Uterus (tissue), 4 donors: ENCODE measurements around the gene HSPA1B. TPM values are rescaled to one million over a fixed set of nuclear protein-coding genes. Genes with fewer than 3 reads are reported as not detected.

Experiments used
- DNase-seq, 2 donors: peaks; one replicate each; pipeline ENCODE4 v3.0.0-alpha.2; 2019 to 2020
- H3K27ac ChIP-seq, 2 donors: fragments of 200-600 bp; sonication (generic); 1 replicate in 1 of 2; 2 replicates in 1 of 2; pipeline ENCODE4 v1.5.1; 2016 to 2018
- H3K27me3 ChIP-seq, 2 donors: fragments of 200-600 bp; sonication (generic); one replicate each; pipeline ENCODE4 v1.5.1; 2018 to 2019; ENCODE audit warnings: control low read depth in 1 of 2
- H3K36me3 ChIP-seq, 2 donors: fragments of 200-600 bp; sonication (generic); one replicate each; pipeline ENCODE4 v1.5.1; 2019; ENCODE audit warnings: control low read depth in 1 of 2
- H3K4me1 ChIP-seq, 2 donors: fragments of 200-600 bp; sonication (generic); one replicate each; pipeline ENCODE4 v1.5.1; 2018 to 2019; ENCODE audit warnings: control low read depth in 1 of 2
- H3K4me3 ChIP-seq, 2 donors: fragments of 200-600 bp; sonication (generic); 1 replicate in 1 of 2; 2 replicates in 1 of 2; pipeline ENCODE4 v1.5.1; 2018 to 2019; ENCODE audit warnings: mild to moderate bottlenecking in 1 of 2
- H3K9me3 ChIP-seq, 2 donors: fragments of 200-600 bp; sonication (generic); one replicate each; pipeline ENCODE4 v1.5.1; 2019; ENCODE audit warnings: control low read depth in 1 of 2
- POLR2A ChIP-seq, 2 donors: fragments of 450-650 bp; IDR thresholded peaks; one replicate each; pipeline ENCODE4 v1.6.1; 2016; ENCODE audit warnings: antibody characterized with exemption in 2 of 2, mild to moderate bottlenecking in 1 of 2, moderate library complexity in 1 of 2
- intact Hi-C: fragments of 100-400 bp; cut with DNase I; formaldehyde crosslinking; loops from one replicate; pipeline ENCODE4 v1.15.1; 2023; ENCODE audit warnings: low total_unique reads
- total RNA-seq, 4 donors: library from RNA; depleted of rRNA in 3 of 4; stranded (reverse); fragments of >200 nt in 3 of 4; gene quantifications; one replicate each; pipeline versions ENCODE4 v1.1.0 to v1.2.4, GENCODE V29; 2014 to 2023
- TF ChIP-seq, protein P1 (sequence below), 4 experiments: fragments of 200-600 bp in 2 of 4; fragments of 450-650 bp in 2 of 4; sonication (generic) in 2 of 4; IDR thresholded peaks; one replicate each; pipeline ENCODE4 v1.5.1; 2016 to 2019; ENCODE audit warnings: antibody characterized with exemption in 4 of 4, mild to moderate bottlenecking in 2 of 4, moderate library complexity in 1 of 4
- donor health status: DM: yes; HTN: yes; CAD: no.

HSPA1B gene
- total RNA-seq, 4 donors from 2014 or later: 40.3 to 268 (median 152) TPM

DNA sequence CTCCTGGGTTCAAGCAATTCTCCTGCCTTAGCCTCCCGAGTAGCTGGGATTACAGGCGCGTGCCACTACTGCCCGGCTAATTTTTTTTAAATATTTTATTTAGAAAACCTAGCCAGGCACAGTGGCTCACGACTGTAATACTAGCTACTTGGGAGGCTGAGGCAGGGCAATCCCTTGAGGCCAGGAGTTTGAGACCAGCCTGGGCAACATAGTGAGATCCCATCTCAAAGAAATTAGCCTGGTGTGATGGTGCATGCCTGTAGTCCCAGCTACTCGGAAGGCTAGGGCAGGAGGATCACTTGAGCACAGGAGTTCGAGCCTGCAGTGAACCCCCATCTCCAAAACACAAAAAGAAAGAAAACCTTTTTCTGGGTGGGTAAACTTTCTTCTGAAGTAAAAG, 48.8 kb downstream of the HSPA1B start:
- intact Hi-C loops: no loop called here

DNA sequence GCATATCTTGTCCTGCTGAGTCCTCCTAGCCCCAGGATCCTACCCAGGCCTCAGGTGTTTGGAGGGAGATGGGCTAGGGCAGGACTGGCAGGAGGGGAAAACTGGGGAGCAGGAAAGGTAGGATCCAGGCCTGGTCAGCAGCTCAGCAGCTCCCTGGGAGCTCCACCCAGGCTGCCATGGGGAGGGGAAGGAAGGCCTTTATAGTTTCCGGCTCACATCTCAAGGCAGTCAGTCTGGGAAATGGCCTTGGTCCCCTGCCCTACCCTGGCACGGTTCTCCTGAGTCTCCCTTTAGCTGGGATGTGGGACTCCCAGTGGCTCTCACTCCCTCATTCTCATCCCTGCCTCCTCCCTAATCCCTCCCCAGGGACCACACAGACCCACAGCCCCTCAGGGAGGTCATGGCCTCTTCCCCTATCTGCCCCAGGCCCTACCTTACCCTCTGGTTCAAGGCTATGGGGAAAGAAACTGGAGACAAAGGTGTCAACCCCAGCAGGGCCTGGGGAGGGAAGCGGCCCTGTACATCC, 49.6 kb downstream of the HSPA1B start:
- intact Hi-C loops: no loop called here
- H3K4me1 ChIP-seq: no peaks in the 10 kb centered on the region
- no peaks in the 10 kb centered on the region for H3K9me3 ChIP-seq
- H3K27me3 ChIP-seq: no peaks in the 10 kb centered on the region
- no peaks in the 10 kb centered on the region for H3K36me3 ChIP-seq
- DNase-seq: no peak
- H3K27ac ChIP-seq: peak overlapping the region; percentile 52 to 63
- H3K4me3 ChIP-seq: no peak overlapping the region
- TF ChIP-seq, protein P1, sequence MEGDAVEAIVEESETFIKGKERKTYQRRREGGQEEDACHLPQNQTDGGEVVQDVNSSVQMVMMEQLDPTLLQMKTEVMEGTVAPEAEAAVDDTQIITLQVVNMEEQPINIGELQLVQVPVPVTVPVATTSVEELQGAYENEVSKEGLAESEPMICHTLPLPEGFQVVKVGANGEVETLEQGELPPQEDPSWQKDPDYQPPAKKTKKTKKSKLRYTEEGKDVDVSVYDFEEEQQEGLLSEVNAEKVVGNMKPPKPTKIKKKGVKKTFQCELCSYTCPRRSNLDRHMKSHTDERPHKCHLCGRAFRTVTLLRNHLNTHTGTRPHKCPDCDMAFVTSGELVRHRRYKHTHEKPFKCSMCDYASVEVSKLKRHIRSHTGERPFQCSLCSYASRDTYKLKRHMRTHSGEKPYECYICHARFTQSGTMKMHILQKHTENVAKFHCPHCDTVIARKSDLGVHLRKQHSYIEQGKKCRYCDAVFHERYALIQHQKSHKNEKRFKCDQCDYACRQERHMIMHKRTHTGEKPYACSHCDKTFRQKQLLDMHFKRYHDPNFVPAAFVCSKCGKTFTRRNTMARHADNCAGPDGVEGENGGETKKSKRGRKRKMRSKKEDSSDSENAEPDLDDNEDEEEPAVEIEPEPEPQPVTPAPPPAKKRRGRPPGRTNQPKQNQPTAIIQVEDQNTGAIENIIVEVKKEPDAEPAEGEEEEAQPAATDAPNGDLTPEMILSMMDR (IDR thresholded peaks at IDR 0.05): no peak
- no peak for TF ChIP-seq POLR2A (IDR thresholded peaks at IDR 0.05)

More for the DNA sequence above, 48.8 kb downstream of the HSPA1B start:
- Histone ChIP-seq H3K27me3 (no peaks in the 10 kb centered on the region), H3K9me3 (no peaks in the 10 kb centered on the region), H3K4me1 (no peaks in the 10 kb centered on the region), H3K4me3 (no peak overlapping the region), H3K36me3 (no peaks in the 10 kb centered on the region), H3K27ac (no peak overlapping the region)
- DNase-seq: no peak
- no peak for TF ChIP-seq POLR2A (IDR thresholded peaks at IDR 0.05)
- TF ChIP-seq, protein P1 (IDR thresholded peaks at IDR 0.05): no peak

DNA sequence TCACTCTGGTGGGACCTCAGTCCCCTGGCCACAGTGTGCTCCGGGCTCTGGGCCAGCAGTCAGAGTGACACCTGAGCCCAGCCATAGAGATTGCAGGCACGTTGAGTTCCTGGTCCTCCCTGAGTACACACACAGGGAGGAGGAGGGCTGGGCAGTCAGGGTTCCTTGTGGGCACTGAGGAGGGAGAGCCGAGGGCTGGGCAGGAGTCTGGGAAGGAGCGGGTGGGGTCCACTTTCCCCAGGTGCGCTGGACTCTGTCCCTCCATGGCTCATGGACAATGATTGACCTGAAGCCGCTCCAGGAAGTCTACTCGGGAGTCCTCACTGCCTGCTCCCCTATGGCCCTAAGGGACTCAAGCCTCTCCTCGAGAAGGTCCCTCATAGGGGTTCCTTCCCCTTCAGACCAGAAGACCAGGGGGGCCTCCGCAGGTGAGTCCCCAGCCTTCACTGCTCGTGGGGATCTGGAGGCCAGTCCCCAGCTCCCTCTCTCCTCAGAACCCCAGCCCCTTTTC, 50.2 kb downstream of the HSPA1B start:
- no peaks in the 10 kb centered on the region for H3K36me3 ChIP-seq
- no peak overlapping the region for H3K4me3 ChIP-seq
- intact Hi-C loops: no loop called here
- peak overlapping the region; percentile 52 to 63 for H3K27ac ChIP-seq
- DNase-seq: no peak
- TF ChIP-seq, protein P1 (IDR thresholded peaks at IDR 0.05): no peak
- TF ChIP-seq POLR2A (IDR thresholded peaks at IDR 0.05): peak in 1 of 2 donors; percentile 41
- no peaks in the 10 kb centered on the region for H3K4me1 ChIP-seq
- no peaks in the 10 kb centered on the region for H3K27me3 ChIP-seq
- no peaks in the 10 kb centered on the region for H3K9me3 ChIP-seq

DNA sequence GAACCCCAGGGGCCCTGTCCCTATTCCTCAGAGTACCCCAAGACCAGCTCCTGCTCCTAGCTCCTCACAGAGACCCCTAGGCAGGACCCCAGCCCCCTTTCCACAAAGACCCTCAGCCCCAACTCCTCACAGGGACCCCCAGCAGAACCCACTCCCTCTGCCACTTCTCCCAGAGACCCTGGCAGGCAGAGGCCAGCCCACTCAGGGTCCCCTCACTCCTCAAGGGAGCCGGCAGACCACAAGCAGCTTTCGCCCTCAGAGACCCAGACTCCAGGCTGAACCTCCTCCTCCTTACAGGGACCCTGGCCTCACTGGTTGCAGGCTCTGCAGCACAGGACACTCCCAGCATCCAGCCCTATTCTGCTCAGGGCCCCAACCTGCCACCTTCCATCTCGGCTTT, 50.7 kb downstream of the HSPA1B start:
- H3K27me3 ChIP-seq: no peaks in the 10 kb centered on the region
- no peaks in the 10 kb centered on the region for H3K4me1 ChIP-seq
- DNase-seq: no peak
- TF ChIP-seq, protein P1 (IDR thresholded peaks at IDR 0.05): no peak
- TF ChIP-seq POLR2A (IDR thresholded peaks at IDR 0.05): no peak
- H3K36me3 ChIP-seq: no peaks in the 10 kb centered on the region
- no peaks in the 10 kb centered on the region for H3K9me3 ChIP-seq
- H3K4me3 ChIP-seq: no peak overlapping the region
- H3K27ac ChIP-seq: no peak overlapping the region
- intact Hi-C loops: no loop called here

DNA sequence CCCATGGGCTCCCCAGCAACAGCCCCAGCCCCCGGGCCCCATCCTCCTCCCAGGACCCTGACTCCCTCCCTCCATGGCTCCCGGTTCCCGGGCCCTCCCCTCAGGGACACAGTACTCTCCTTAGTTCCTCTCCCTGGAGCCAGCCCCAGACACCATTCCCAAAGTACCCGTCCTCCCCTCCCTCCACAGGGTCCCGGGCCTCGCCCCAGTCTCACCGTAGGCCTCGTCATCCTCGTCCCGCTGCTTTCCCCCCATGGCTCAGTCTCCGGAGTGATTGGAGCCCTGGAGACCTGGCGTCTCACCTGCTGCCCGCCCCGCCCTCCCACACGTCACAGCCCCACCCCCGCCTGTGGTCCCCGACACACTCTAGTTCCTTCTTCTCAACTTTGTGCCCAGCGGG, 51.2 kb downstream of the HSPA1B start, which contains the start of gene SLC44A4:
TSS of gene SLC44A4 (minus strand) at position 272 of the 400 bp plus-strand sequence. CDS start at position 255, 17 bp downstream.
- TF ChIP-seq, protein P1 (IDR thresholded peaks at IDR 0.05): no peak
- peak in 1 of 2 donors; percentile 23 for TF ChIP-seq POLR2A (IDR thresholded peaks at IDR 0.05)
- H3K4me3 ChIP-seq: no peak within 1 kb of the TSS

More for the DNA sequence above, 51.2 kb downstream of the HSPA1B start, which contains the start of gene SLC44A4:
- DNase-seq: no peak
- Histone ChIP-seq H3K9me3 (no peaks in the 10 kb centered on the region), H3K36me3 (no peaks in the 10 kb centered on the region), H3K27me3 (no peaks in the 10 kb centered on the region), H3K4me1 (no peaks in the 10 kb centered on the region), H3K27ac (peak within 1 kb of the TSS in 1 of 2 donors; percentile 52)
- intact Hi-C loops: no loop called here
